ENCODE data around the gene PRKG1. TPM values are rescaled to one million over a fixed set of nuclear protein-coding genes. Genes with fewer than 3 reads are reported as not detected.

Gene PRKG1
- total and polyA plus RNA-seq, 12 donors, result 3.8 to 48.1 (median 29.9) TPM

GRCh38 chr10:51986516-51986915, 912.2 kb downstream of the PRKG1 start:
- TF ChIP-seq CTCF (IDR thresholded peaks at IDR 0.05), result no peak
- no peak for DNase-seq
- no peak for ATAC-seq
- Histone ChIP-seq H3K4me1 (peaks cover 0 to 14% (median 0%) of the 10 kb centered on the region in 9 donors), H3K9me3 (peaks cover 0 to 11% (median 0%) of the 10 kb centered on the region in 11 donors), H3K4me3 (no peak overlapping the region), H3K27me3 (no peaks in the 10 kb centered on the region), H3K27ac (no peak overlapping the region), H3K36me3 (no peaks in the 10 kb centered on the region)
- 25 to 45% methylated on average over 2 of the region's 2 CpGs for WGBS, 2 donors
- intact Hi-C loops (cut with DNase I), result no loop called here

GRCh38 chr10:51993475-51993874, 919.2 kb downstream of the PRKG1 start:
- 83 to 85% methylated on average over 1 of the region's 1 CpG for WGBS, 2 donors
- DNase-seq, result no peak
- Histone ChIP-seq H3K4me3 (no peak overlapping the region), H3K27me3 (no peaks in the 10 kb centered on the region), H3K27ac (no peak overlapping the region), H3K36me3 (no peaks in the 10 kb centered on the region), H3K4me1 (no peaks in the 10 kb centered on the region), H3K9me3 (peaks cover 0 to 11% (median 0%) of the 10 kb centered on the region in 11 donors)
- intact Hi-C loops (cut with DNase I), result loop anchor here in 1 of 10 donors (10.0 kb wide), 1 partner anchor 221 kb away; no protein-coding TSS in a partner anchor
- no peak for ATAC-seq
- no peak for TF ChIP-seq CTCF (IDR thresholded peaks at IDR 0.05)

- no peaks in the 10 kb centered on the region for H3K9me3 ChIP-seq
- 52 to 60% methylated on average over 5 of the region's 5 CpGs for WGBS, 2 donors
- H3K4me3 ChIP-seq, result no peak overlapping the region
- intact Hi-C loops (cut with DNase I), result loop anchor here in 1 of 10 donors (10.0 kb wide), 1 partner anchor 216 kb away; no protein-coding TSS in a partner anchor
- H3K27me3 ChIP-seq, result no peaks in the 10 kb centered on the region
- peaks cover 0 to 14% (median 0%) of the 10 kb centered on the region in 9 donors for H3K4me1 ChIP-seq
- no peaks in the 10 kb centered on the region for H3K36me3 ChIP-seq
- ATAC-seq (peak in 1 of 8 donors; percentile 35), DNase-seq (no peak)
- no peak for TF ChIP-seq CTCF (IDR thresholded peaks at IDR 0.05)
- H3K27ac ChIP-seq, result no peak overlapping the region
These were observed 924.8 kb downstream of the PRKG1 start for GRCh38 chr10:51999096-51999495.

- Histone ChIP-seq H3K36me3 (no peaks in the 10 kb centered on the region), H3K4me1 (peaks cover 0 to 11% (median 0%) of the 10 kb centered on the region in 9 donors), H3K27ac (no peak overlapping the region), H3K27me3 (no peaks in the 10 kb centered on the region), H3K4me3 (no peak overlapping the region), H3K9me3 (peaks cover 0 to 7% (median 0%) of the 10 kb centered on the region in 11 donors)
- TF ChIP-seq CTCF (IDR thresholded peaks at IDR 0.05), result peak in 8 of 9 donors; percentile 28 to 72 (median 57)
- WGBS, 2 donors, result 48 to 56% methylated on average over 5 of the region's 5 CpGs
- ATAC-seq (peak in 2 of 8 donors; percentile 34 to 48), DNase-seq (no peak)
- intact Hi-C loops (cut with DNase I), result loop anchor here in 2 of 10 donors (5.0 kb wide), 2 partner anchors 937 to 942 kb away; no protein-coding TSS in a partner anchor
These were observed 930.2 kb downstream of the PRKG1 start for GRCh38 chr10:52004342-52004949.
